Glutamatergic neuron (in vitro differentiated cells): Measurements from ENCODE around the gene SECTM1. TPM values are rescaled to one million over a fixed set of nuclear protein-coding genes. Genes with fewer than 3 reads are reported as not detected.

Experiments
- DNase-seq: peaks from one replicate; pipeline ENCODE4 v3.0.0; 2022
- H3K27ac Mint-ChIP-seq: one replicate; pipeline ENCODE4 v1.8.0; 2020; ENCODE audit warnings: mild to moderate bottlenecking, mixed read lengths, inconsistent platforms; ENCODE audit not compliant: unreplicated experiment
- H3K27me3 Mint-ChIP-seq: one replicate; pipeline ENCODE4 v1.8.0; 2020; ENCODE audit warnings: mild to moderate bottlenecking, moderate library complexity, mixed read lengths, inconsistent platforms; ENCODE audit not compliant: unreplicated experiment
- H3K36me3 Mint-ChIP-seq: one replicate; pipeline ENCODE4 v1.8.0; 2020; ENCODE audit warnings: mild to moderate bottlenecking, mixed read lengths, inconsistent platforms; ENCODE audit not compliant: unreplicated experiment
- H3K4me1 Mint-ChIP-seq: one replicate; pipeline ENCODE4 v1.8.0; 2020; ENCODE audit warnings: mild to moderate bottlenecking, low read depth, mixed read lengths, inconsistent platforms; ENCODE audit not compliant: unreplicated experiment
- H3K4me3 Mint-ChIP-seq: one replicate; pipeline ENCODE4 v1.8.0; 2020; ENCODE audit warnings: mild to moderate bottlenecking, mixed read lengths, inconsistent platforms; ENCODE audit not compliant: unreplicated experiment
- H3K9me3 Mint-ChIP-seq: one replicate; pipeline ENCODE4 v1.8.0; 2020; ENCODE audit warnings: mild to moderate bottlenecking, moderate library complexity, mixed read lengths, inconsistent platforms; ENCODE audit not compliant: unreplicated experiment
- total RNA-seq: library from RNA; stranded (reverse); fragmentation: NEBNext Ultra II Directional; extraction: Animal tissue kit (Norgen Biotek cat#: 25700); gene quantifications from one replicate; pipeline ENCODE4 v1.2.1, GENCODE V29; 2021; ENCODE audit not compliant: unreplicated experiment
- TF ChIP-seq, protein P1 (sequence below): fragments of 200-600 bp; sonication (generic); IDR thresholded peaks from one replicate; pipeline ENCODE4 v1.5.0; 2021; ENCODE audit not compliant: partially characterized antibody, unreplicated experiment

Gene SECTM1
- total RNA-seq, 1 donor from 2014 or later = 0.29 TPM

DNA sequence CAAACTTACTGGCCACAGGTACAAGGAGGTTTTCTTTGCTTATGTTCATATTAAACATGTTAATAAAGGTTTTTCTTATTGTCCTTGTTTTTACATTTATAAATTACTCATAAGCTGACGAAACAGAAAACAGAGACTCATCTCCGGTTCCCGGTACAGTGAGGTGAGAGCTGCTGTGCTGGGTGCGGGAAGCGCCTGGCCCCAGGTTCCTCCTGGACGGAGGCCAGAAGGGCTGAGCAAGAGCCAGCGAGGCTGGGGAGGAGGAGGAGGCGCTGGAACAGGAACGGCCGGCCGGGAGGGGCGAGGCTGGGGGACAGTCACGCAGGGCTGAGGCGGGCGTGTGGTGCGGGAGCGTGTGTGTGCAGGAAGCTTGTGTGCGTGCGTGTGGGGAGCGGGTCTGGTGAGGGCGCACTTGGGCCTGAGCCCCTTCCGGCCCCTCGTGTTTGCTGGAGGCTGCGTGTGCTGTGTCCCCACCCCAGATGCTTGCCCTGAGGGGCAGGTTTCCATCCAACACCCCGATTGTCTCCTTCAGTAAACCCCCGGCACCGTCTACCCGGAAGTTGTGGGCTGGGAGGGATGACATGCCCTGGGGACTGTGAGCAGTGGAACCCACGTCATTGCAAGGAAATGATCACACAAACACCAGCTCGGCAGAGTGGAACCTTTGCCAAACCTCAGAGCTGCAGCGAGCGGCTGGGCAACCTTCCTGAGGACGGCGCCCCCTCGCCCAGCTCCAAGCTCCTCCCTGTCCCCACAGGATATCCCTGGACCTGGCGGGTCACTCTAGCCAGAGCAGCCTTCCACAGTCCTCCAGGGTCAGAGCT is 35.6 kb downstream of the SECTM1 start:
- H3K27me3 Mint-ChIP-seq = peaks cover 3% of the 10 kb centered on the region
- H3K36me3 Mint-ChIP-seq = no peaks in the 10 kb centered on the region
- H3K4me3 Mint-ChIP-seq = no peak overlapping the region
- TF ChIP-seq, protein P1, sequence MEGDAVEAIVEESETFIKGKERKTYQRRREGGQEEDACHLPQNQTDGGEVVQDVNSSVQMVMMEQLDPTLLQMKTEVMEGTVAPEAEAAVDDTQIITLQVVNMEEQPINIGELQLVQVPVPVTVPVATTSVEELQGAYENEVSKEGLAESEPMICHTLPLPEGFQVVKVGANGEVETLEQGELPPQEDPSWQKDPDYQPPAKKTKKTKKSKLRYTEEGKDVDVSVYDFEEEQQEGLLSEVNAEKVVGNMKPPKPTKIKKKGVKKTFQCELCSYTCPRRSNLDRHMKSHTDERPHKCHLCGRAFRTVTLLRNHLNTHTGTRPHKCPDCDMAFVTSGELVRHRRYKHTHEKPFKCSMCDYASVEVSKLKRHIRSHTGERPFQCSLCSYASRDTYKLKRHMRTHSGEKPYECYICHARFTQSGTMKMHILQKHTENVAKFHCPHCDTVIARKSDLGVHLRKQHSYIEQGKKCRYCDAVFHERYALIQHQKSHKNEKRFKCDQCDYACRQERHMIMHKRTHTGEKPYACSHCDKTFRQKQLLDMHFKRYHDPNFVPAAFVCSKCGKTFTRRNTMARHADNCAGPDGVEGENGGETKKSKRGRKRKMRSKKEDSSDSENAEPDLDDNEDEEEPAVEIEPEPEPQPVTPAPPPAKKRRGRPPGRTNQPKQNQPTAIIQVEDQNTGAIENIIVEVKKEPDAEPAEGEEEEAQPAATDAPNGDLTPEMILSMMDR = no peak
- no peak for DNase-seq
- no peak overlapping the region for H3K27ac Mint-ChIP-seq
- peaks cover 8% of the 10 kb centered on the region for H3K4me1 Mint-ChIP-seq
- H3K9me3 Mint-ChIP-seq = peaks cover 8% of the 10 kb centered on the region

- Mint-ChIP-seq H3K9me3 (peaks cover 8% of the 10 kb centered on the region), H3K4me3 (no peak overlapping the region), H3K36me3 (no peaks in the 10 kb centered on the region), H3K27ac (no peak overlapping the region), H3K27me3 (peaks cover 3% of the 10 kb centered on the region), H3K4me1 (peaks cover 7% of the 10 kb centered on the region)
- TF ChIP-seq, protein P1 = no peak
- DNase-seq = no peak
These were observed 36.3 kb downstream of the SECTM1 start for GRCh38 chr17:82297280-82297713.

DNA sequence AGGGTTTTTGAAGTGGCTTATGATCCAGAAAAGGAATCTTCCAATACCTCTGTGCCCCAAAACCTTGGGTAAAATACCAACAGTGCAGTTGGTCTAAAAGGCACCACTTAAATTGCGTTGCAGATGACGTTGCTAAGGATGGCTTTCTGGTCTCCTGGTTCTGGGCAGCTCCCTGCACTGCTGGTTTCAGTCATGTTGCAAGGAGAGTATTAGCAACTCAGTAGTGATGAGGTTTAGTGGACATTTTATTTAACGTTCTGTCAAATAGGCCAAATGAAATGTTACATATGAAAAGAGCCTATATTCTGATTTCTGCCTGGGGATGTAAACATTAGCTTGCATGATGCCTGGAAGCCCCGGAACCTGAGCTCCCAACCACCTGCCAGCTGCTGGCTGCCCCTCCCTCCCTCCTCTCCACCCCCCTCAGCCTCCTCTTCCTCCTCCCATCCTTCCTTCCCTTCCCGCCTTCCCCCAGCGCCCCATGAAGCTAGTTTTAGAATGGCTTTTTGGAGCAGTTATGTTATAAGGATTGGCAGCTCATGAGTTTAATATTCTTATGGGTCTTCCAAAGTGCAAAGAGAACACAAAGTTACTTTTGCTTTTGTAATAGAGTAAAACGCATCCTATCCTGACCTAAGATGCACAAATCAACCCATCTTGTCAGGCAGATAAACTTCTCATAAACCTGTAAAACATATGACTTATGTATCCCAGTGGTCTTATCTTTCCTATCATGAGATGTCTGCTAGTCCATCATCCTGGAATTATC is 36.9 kb downstream of the SECTM1 start:
- Mint-ChIP-seq H3K27ac (no peak overlapping the region), H3K4me3 (no peak overlapping the region)

GRCh38 chr17:82295472-82295814 is 38.1 kb downstream of the SECTM1 start:
- Mint-ChIP-seq H3K4me1 (peaks cover 6% of the 10 kb centered on the region), H3K9me3 (peaks cover 8% of the 10 kb centered on the region), H3K36me3 (no peaks in the 10 kb centered on the region), H3K27ac (no peak overlapping the region), H3K4me3 (no peak overlapping the region), H3K27me3 (peaks cover 3% of the 10 kb centered on the region)
- no peak for DNase-seq
- TF ChIP-seq, protein P1 = no peak

More for the DNA sequence above, 36.9 kb downstream of the SECTM1 start:
- H3K36me3 Mint-ChIP-seq = no peaks in the 10 kb centered on the region
- DNase-seq = no peak
- H3K27me3 Mint-ChIP-seq = peaks cover 3% of the 10 kb centered on the region
- TF ChIP-seq, protein P1 = no peak
- H3K4me1 Mint-ChIP-seq = peaks cover 6% of the 10 kb centered on the region
- peaks cover 8% of the 10 kb centered on the region for H3K9me3 Mint-ChIP-seq
